Activated CD4-positive, alpha-beta T cell treated with anti-CD3 and anti-CD28 coated beads, Interleukin-2, amount 10 ng/mL, durations not matched to agents 7 days and 5 days (primary cell): Measurements from ENCODE around the gene HSPBP1. TPM values are rescaled to one million over a fixed set of nuclear protein-coding genes. Genes with fewer than 3 reads are reported as not detected.

Experiments
- CTCF ChIA-PET: fragments of 350-600 bp; sonication (Branson Sonifier 250); formaldehyde crosslinking; loops from one replicate; lab custom pipeline; 2021; ENCODE audit warnings: antibody characterized with exemption; lab: Charles Lee
- POLR2A ChIA-PET: fragments of 350-600 bp; sonication (Branson Sonifier 250); formaldehyde crosslinking; loops from one replicate; lab custom pipeline; 2021; ENCODE audit warnings: antibody characterized with exemption; lab: Charles Lee
- DNase-seq: peaks from one replicate; pipeline ENCODE4 v3.0.0-alpha.2; 2020
- H3K27ac Mint-ChIP-seq: one replicate; pipeline ENCODE4 v1.8.0; 2021; ENCODE audit warnings: mild to moderate bottlenecking, moderate library complexity, mixed read lengths
- H3K27me3 Mint-ChIP-seq: one replicate; pipeline ENCODE4 v1.8.0; 2021; ENCODE audit warnings: mixed read lengths
- H3K36me3 Mint-ChIP-seq: one replicate; pipeline ENCODE4 v1.8.0; 2021; ENCODE audit warnings: low read depth, mixed read lengths
- H3K4me1 Mint-ChIP-seq: one replicate; pipeline ENCODE4 v1.8.0; 2021; ENCODE audit warnings: mixed read lengths
- H3K4me3 Mint-ChIP-seq: one replicate; pipeline ENCODE4 v1.8.0; 2021; ENCODE audit warnings: mild to moderate bottlenecking, moderate library complexity, mixed read lengths
- H3K9me3 Mint-ChIP-seq: one replicate; pipeline ENCODE4 v1.8.0; 2021; ENCODE audit warnings: mixed read lengths
- total RNA-seq, 2 experiments: library from RNA; stranded (reverse); gene quantifications; one replicate each; pipeline ENCODE4 v1.2.3, GENCODE V29; 2021

HSPBP1 gene
- total RNA-seq, 2 experiments from 2014 or later: 23.1 to 26.9 TPM

- Mint-ChIP-seq H3K4me3 (peak overlapping the region; percentile 95), H3K27ac (peak overlapping the region; percentile 98), H3K9me3 (no peaks in the 10 kb centered on the region), H3K4me1 (peaks cover 64% of the 10 kb centered on the region), H3K36me3 (peaks cover 57% of the 10 kb centered on the region), H3K27me3 (no peaks in the 10 kb centered on the region)
- POLR2A ChIA-PET: interaction anchor here (0.6 to 0.9 kb wide), 3 partner anchors 152 to 399 kb away, joined by 3 to 4 read pairs (median 3); partner anchors contain the start of gene UBE2S
- DNase-seq: peak; percentile 51
- CTCF ChIA-PET: interaction anchor here (0.7 to 1.4 kb wide), 8 partner anchors 13 to 377 kb away, joined by 3 read pairs; partner anchors contain the start of gene TMEM238
Observed at GRCh38 chr19:55255618-55256423, 24.1 kb downstream of the HSPBP1 start.

DNA sequence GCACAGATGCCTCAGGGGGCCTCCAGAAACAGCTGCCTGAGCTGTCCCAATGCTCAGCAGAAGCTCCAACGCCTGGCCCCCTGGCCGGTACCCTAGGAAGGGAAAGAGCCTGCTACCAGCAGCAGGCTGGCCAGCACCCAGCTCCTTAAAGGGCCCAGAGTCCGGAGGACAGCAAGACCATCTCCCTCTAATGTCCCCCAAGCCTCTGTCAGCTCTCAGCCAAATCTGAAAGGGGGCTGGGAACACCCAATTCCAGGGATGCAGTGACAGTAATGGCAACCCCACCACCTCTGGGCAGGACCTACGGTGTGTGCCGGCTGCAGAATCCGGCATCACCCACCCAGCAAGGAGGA is 25.3 kb downstream of the HSPBP1 start:
- Mint-ChIP-seq H3K27ac (peak overlapping the region; percentile 98), H3K36me3 (peaks cover 61% of the 10 kb centered on the region), H3K27me3 (no peaks in the 10 kb centered on the region)

DNA sequence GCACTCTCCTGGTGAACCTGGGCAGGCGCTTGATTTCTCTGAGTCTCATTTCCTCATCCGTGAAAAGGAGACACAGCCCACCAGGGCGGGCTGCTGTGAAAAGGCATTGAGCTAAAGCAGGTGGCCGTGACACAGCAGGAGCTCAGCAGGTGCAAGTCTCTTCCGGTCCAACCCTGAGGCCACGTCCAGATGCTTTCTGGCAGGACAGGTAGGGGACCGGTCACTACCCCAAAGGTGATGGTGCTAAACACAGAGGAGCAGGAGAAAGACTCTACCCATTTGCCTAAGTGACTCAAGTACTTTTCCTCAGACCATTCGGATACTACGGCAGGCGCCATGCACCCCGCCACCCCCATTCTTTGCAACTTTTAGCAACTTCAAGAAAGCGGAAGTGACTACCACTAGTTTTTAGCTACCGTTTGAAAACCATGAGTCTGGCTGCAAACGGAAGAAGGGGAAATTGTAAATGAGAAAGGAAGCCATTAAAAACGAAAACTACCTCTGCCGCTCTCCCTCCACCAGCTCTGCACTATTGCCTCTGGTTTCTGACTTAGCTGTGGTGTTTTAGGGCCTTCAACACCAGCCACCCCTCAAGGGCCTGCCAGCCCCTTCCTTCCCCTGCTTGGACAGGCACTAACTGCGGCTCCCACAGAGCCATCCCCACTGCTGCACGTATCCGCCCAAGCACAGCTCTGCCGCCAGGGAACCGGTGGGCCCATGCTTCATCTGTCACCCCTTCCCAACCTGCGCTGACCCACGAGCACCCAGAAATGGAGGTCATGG is 25.9 kb downstream of the HSPBP1 start:
- H3K27me3 Mint-ChIP-seq: no peaks in the 10 kb centered on the region
- peaks cover 60% of the 10 kb centered on the region for H3K36me3 Mint-ChIP-seq
- peak; percentile 75 for DNase-seq
- peak overlapping the region; percentile 98 for H3K27ac Mint-ChIP-seq
- H3K4me3 Mint-ChIP-seq: peak overlapping the region; percentile 95
- H3K9me3 Mint-ChIP-seq: no peaks in the 10 kb centered on the region
- POLR2A ChIA-PET: interaction anchor here (0.6 to 1.6 kb wide), 5 partner anchors 26 to 153 kb away, joined by 3 to 7 read pairs (median 4); partner anchors contain the start of genes KMT5C, PPP1R12C and UBE2S
- H3K4me1 Mint-ChIP-seq: peaks cover 58% of the 10 kb centered on the region
- CTCF ChIA-PET: interaction anchor here (0.6 to 2.0 kb wide), 9 partner anchors 9 to 228 kb away, joined by 3 to 5 read pairs (median 3); no protein-coding TSS in a partner anchor

More for the DNA sequence above, 25.3 kb downstream of the HSPBP1 start:
- DNase-seq: no peak
- H3K9me3 Mint-ChIP-seq: no peaks in the 10 kb centered on the region
- CTCF ChIA-PET: interaction anchor here (0.6 to 1.3 kb wide), 7 partner anchors 9 to 249 kb away, joined by 3 to 5 read pairs (median 3); no protein-coding TSS in a partner anchor
- POLR2A ChIA-PET: interaction anchor here (0.6 to 1.6 kb wide), 2 partner anchors 26 to 153 kb away, joined by 4 to 7 read pairs; partner anchors contain the start of gene UBE2S
- H3K4me3 Mint-ChIP-seq: peak overlapping the region; percentile 95
- peaks cover 58% of the 10 kb centered on the region for H3K4me1 Mint-ChIP-seq

DNA sequence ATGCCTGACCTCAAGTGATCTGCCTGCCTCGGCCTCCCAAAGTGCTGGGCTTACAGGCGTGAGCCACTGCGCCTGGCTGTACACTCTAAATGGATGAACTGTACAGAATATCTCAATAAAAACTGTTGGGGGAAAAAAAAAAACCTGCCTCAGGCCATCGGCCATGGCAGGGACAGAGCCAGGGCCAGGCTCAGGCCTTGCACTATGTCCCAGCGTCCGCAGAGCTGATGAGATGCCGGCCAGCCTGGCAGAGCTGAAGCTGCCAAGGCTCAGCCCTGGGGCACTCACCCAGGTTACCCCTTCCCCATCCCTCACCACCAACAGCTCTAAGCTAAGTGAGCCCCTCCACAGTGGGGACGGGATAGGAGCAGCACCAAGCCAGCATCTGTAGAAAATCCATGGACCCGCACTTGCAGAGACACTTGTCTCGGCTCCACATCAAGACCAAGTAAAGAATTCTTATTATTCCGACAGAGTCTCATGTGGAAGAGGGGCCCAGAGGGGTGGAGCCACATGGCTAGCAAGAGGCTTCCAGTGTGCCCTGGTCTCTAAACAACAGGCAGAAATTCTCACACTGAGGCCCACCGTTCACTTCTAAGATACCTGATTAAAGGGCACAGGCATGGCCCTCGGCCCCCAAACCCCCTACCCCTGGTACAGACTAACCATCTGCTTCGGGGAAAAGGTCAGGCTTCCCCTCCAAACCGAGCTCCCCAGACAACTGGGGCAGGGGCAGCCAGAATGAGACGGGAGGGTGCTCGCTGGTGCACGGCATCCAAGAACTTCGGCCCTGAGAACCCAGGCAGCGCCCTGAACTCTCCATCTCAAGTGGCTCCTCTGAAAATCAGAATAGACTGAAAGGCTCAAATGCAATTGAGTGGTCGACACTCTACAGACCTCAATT is 26.9 kb downstream of the HSPBP1 start:
- no peak for DNase-seq
- ChIA-PET CTCF (interaction anchor here (0.6 to 2.0 kb wide), 5 partner anchors 29 to 370 kb away, joined by 3 to 5 read pairs (median 4); no protein-coding TSS in a partner anchor), POLR2A (interaction anchor here (0.9 to 1.6 kb wide), 3 partner anchors 87 to 154 kb away, joined by 3 to 7 read pairs (median 5); partner anchors contain the start of genes KMT5C, PPP1R12C and UBE2S)
- H3K9me3 Mint-ChIP-seq: no peaks in the 10 kb centered on the region
- H3K27me3 Mint-ChIP-seq: no peaks in the 10 kb centered on the region
- H3K27ac Mint-ChIP-seq: peak overlapping the region; percentile 98
- peaks cover 63% of the 10 kb centered on the region for H3K36me3 Mint-ChIP-seq
- peak overlapping the region; percentile 95 for H3K4me3 Mint-ChIP-seq
- peaks cover 67% of the 10 kb centered on the region for H3K4me1 Mint-ChIP-seq

DNA sequence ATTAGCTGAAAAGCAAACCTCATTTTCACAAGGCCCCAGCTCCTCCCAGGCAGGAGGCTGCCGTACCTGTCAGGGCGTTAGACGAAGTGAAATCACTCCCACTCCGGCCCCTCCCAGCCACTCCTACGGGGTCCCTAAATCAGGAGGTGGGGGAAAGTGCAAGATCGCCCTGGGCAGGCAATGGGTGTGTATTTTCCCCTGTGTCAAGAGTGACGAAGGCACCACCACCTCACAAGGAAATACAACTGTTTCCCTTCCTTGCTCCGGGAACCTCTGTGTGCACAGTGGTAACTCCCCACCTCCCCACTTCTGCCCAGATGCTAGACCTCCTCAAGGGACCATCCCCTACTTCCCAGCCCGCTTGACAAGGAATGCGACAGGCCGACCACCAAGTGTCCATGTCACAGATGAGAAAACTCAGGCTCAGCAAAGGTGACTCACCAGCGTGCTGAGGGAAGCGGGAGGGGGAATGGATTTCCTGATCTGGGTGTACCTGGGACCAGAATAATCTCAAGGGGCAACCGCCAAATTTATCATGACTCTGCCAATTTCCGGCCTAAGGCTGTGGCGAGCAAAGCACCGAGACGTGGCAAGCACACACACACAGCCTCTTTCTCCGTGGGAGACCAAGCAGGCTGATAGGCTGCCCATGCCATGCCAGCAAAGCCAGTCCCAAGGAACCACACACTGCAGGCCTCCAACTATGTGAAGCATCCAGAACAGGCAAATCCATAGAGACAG is 28.4 kb downstream of the HSPBP1 start:
- Mint-ChIP-seq H3K27me3 (no peaks in the 10 kb centered on the region), H3K36me3 (peaks cover 51% of the 10 kb centered on the region), H3K27ac (peak overlapping the region; percentile 98), H3K4me3 (peak overlapping the region; percentile 95), H3K9me3 (no peaks in the 10 kb centered on the region), H3K4me1 (peaks cover 59% of the 10 kb centered on the region)
- ChIA-PET POLR2A (no interaction called here), CTCF (interaction anchor here (1.0 to 1.2 kb wide), 2 partner anchors 10 to 142 kb away, joined by 3 to 4 read pairs; no protein-coding TSS in a partner anchor)
- peak; percentile 51 for DNase-seq

GRCh38 chr19:55250262-55251036 is 29.5 kb downstream of the HSPBP1 start:
- CTCF ChIA-PET: interaction anchor here (0.7 to 1.0 kb wide), 3 partner anchors 15 to 298 kb away, joined by 3 to 4 read pairs (median 4); no protein-coding TSS in a partner anchor
- POLR2A ChIA-PET: no interaction called here
- no peak for DNase-seq
- Mint-ChIP-seq H3K27me3 (no peaks in the 10 kb centered on the region), H3K9me3 (no peaks in the 10 kb centered on the region), H3K27ac (peak overlapping the region; percentile 98), H3K36me3 (peaks cover 43% of the 10 kb centered on the region), H3K4me3 (peak overlapping the region; percentile 95), H3K4me1 (peaks cover 49% of the 10 kb centered on the region)

- H3K27ac Mint-ChIP-seq: no peak overlapping the region
- H3K27me3 Mint-ChIP-seq: no peaks in the 10 kb centered on the region
- peaks cover 38% of the 10 kb centered on the region for H3K36me3 Mint-ChIP-seq
- DNase-seq: no peak
- peaks cover 46% of the 10 kb centered on the region for H3K4me1 Mint-ChIP-seq
- POLR2A ChIA-PET: no interaction called here
- H3K9me3 Mint-ChIP-seq: no peaks in the 10 kb centered on the region
- no peak overlapping the region for H3K4me3 Mint-ChIP-seq
- CTCF ChIA-PET: interaction anchor here (0.7 kb wide), 2 partner anchors 14 to 298 kb away, joined by 3 to 4 read pairs; no protein-coding TSS in a partner anchor
Observed at GRCh38 chr19:55249841-55250240, 30.1 kb downstream of the HSPBP1 start.

GRCh38 chr19:55248704-55249103 is 31.2 kb downstream of the HSPBP1 start:
- Mint-ChIP-seq H3K4me1 (peaks cover 42% of the 10 kb centered on the region), H3K36me3 (peaks cover 38% of the 10 kb centered on the region), H3K4me3 (no peak overlapping the region), H3K9me3 (no peaks in the 10 kb centered on the region), H3K27ac (peak overlapping the region; percentile 70), H3K27me3 (no peaks in the 10 kb centered on the region)
- CTCF ChIA-PET: no interaction called here
- no peak for DNase-seq
- POLR2A ChIA-PET: no interaction called here

GRCh38 chr19:55248166-55248675 is 31.7 kb downstream of the HSPBP1 start:
- ChIA-PET CTCF (no interaction called here), POLR2A (no interaction called here)
- no peak for DNase-seq
- H3K4me3 Mint-ChIP-seq: no peak overlapping the region
- peaks cover 38% of the 10 kb centered on the region for H3K36me3 Mint-ChIP-seq
- H3K27ac Mint-ChIP-seq: peak overlapping the region; percentile 9
- no peaks in the 10 kb centered on the region for H3K27me3 Mint-ChIP-seq
- no peaks in the 10 kb centered on the region for H3K9me3 Mint-ChIP-seq
- peaks cover 37% of the 10 kb centered on the region for H3K4me1 Mint-ChIP-seq

- Mint-ChIP-seq H3K4me3 (no peak overlapping the region), H3K27me3 (no peaks in the 10 kb centered on the region), H3K36me3 (peaks cover 40% of the 10 kb centered on the region), H3K4me1 (peaks cover 34% of the 10 kb centered on the region), H3K27ac (no peak overlapping the region), H3K9me3 (no peaks in the 10 kb centered on the region)
- CTCF ChIA-PET: no interaction called here
- DNase-seq: no peak
- POLR2A ChIA-PET: no interaction called here
Observed at GRCh38 chr19:55247621-55248099, 32.2 kb downstream of the HSPBP1 start.
